Kidney (tissue), 14 donors: ENCODE data around the gene GRPEL1. TPM values are rescaled to one million over a fixed set of nuclear protein-coding genes. Genes with fewer than 3 reads are reported as not detected.

ENCODE experiments used
- DNase-seq, 5 donors: peaks; one replicate each; pipeline ENCODE4 v3.0.0-alpha.2; 2013 to 2020
- FAIRE-seq: peaks from 2 replicates; lab custom pipeline; 2012; peaks lifted over from hg19 to GRCh38; lab: Jason Lieb, UNC
- H3K27ac ChIP-seq, 2 donors: one replicate each; pipeline ENCODE4 v1.7.0; 2013; ENCODE audit warnings: low read depth in 2 of 2, low read length in 2 of 2, inconsistent platforms in 1 of 2
- H3K27me3 ChIP-seq: one replicate; pipeline ENCODE4 v1.7.1; 2013; ENCODE audit warnings: low read length, inconsistent platforms; ENCODE audit not compliant: control insufficient read depth, insufficient read depth
- H3K36me3 ChIP-seq, 3 donors: one replicate each; pipeline versions ENCODE4 v1.7.0 to v1.7.1; 2013; ENCODE audit warnings: low read length in 3 of 3, control low read depth in 1 of 3, inconsistent platforms in 1 of 3; ENCODE audit not compliant: insufficient read depth in 3 of 3, control insufficient read depth in 2 of 3
- H3K4me1 ChIP-seq, 3 donors: one replicate each; pipeline versions ENCODE4 v1.7.0 to v1.7.1; 2013; ENCODE audit warnings: low read length in 3 of 3, inconsistent platforms in 1 of 3, low read depth in 1 of 3; ENCODE audit not compliant: control insufficient read depth in 2 of 3, insufficient read depth in 2 of 3
- H3K4me3 ChIP-seq, 3 donors: one replicate each; pipeline versions ENCODE4 v1.7.0 to v1.8.1; 2013; ENCODE audit warnings: low read length in 3 of 3, control low read depth in 1 of 3, inconsistent platforms in 1 of 3
- H3K9ac ChIP-seq, 3 donors: one replicate each; pipeline versions ENCODE4 v1.7.0 to v1.7.1; 2013; ENCODE audit warnings: low read length in 3 of 3, control low read depth in 1 of 3, inconsistent platforms in 1 of 3
- H3K9me3 ChIP-seq, 3 donors: one replicate each; pipeline versions ENCODE4 v1.7.0 to v1.7.1; 2013; ENCODE audit warnings: low read length in 3 of 3, control low read depth in 1 of 3, inconsistent platforms in 1 of 3; ENCODE audit not compliant: control insufficient read depth in 2 of 3, insufficient read depth in 1 of 3
- CTCF ChIP-seq: IDR thresholded peaks from 3 replicates; pipeline ENCODE4 v1.5.1; 2012; ENCODE audit warnings: mild to moderate bottlenecking, moderate library complexity, borderline replicate concordance; ENCODE audit not compliant: insufficient read depth; ENCODE audit errors: extremely low read depth
- intact Hi-C: fragments of 100-400 bp; cut with DNase I; formaldehyde crosslinking; loops from one replicate; pipeline ENCODE4 v1.11.1; 2022
- polyA plus RNA-seq: library from polyadenylated mRNA; stranded (reverse); fragments of 350-450 nt; fragmentation: Illumina TruSeq; extraction: RNeasy Lipid Tissue Mini Kit (QIAGEN cat#74804); gene quantifications from one replicate; pipeline ENCODE4 v1.2.3, GENCODE V29; 2014; ENCODE audit warnings: low read depth, low replicate concordance; ENCODE audit not compliant: insufficient read depth
- total RNA-seq: library from RNA; stranded (reverse); fragmentation: NEBNext Ultra II Directional; extraction: Animal tissue kit (Norgen Biotek cat#: 25700); gene quantifications from one replicate; pipeline ENCODE4 v1.2.1, GENCODE V29; 2021
- donor health status: control.
- donor health status: control.
- donor health status: control.
- donor health status: control.
- donor health status: control.
- donor health status: DM: yes; HTN: yes; CAD: no.
- donor health status: Normal renal cell carcinoma (clear cell type).

GRPEL1 gene
- total and polyA plus RNA-seq, 2 donors from 2014 or later = 27.4 to 84.9 TPM

- H3K9ac ChIP-seq = no peak overlapping the region
- H3K36me3 ChIP-seq = no peaks in the 10 kb centered on the region
- peak in 2 of 5 donors; percentile 16 to 48 for DNase-seq
- no peaks in the 10 kb centered on the region for H3K9me3 ChIP-seq
- H3K27me3 ChIP-seq = no peaks in the 10 kb centered on the region
- H3K4me1 ChIP-seq = no peaks in the 10 kb centered on the region
- TF ChIP-seq CTCF = no peak
- no peak overlapping the region for H3K4me3 ChIP-seq
- intact Hi-C loops = no loop called here
- H3K27ac ChIP-seq = no peak overlapping the region
- no peak for FAIRE-seq
Measured at GRCh38 chr4:7094916-7095315, 27.1 kb upstream of the GRPEL1 start.

- Histone ChIP-seq H3K27ac (no peak overlapping the region), H3K4me1 (no peaks in the 10 kb centered on the region), H3K27me3 (no peaks in the 10 kb centered on the region), H3K4me3 (no peak overlapping the region), H3K9ac (no peak overlapping the region), H3K36me3 (no peaks in the 10 kb centered on the region), H3K9me3 (no peaks in the 10 kb centered on the region)
- no peak for TF ChIP-seq CTCF
- intact Hi-C loops = no loop called here
- DNase-seq (no peak), FAIRE-seq (no peak)
Measured at GRCh38 chr4:7092026-7092425, 24.2 kb upstream of the GRPEL1 start.

GRCh38 chr4:7089213-7089986, 21.5 kb upstream of the GRPEL1 start:
- FAIRE-seq = no peak
- Histone ChIP-seq H3K27me3 (no peaks in the 10 kb centered on the region), H3K9ac (no peak overlapping the region), H3K4me1 (no peaks in the 10 kb centered on the region), H3K4me3 (no peak overlapping the region), H3K9me3 (no peaks in the 10 kb centered on the region), H3K27ac (no peak overlapping the region), H3K36me3 (no peaks in the 10 kb centered on the region)
- no peak for TF ChIP-seq CTCF
- intact Hi-C loops = no loop called here
- peak in 1 of 5 donors; percentile 53 for DNase-seq
